ENCODE results near the gene CIDEA. TPM values are rescaled to one million over a fixed set of nuclear protein-coding genes. Genes with fewer than 3 reads are reported as not detected.

CIDEA gene
- total RNA-seq, 1 experiment from 2014 or later: not detected

DNA sequence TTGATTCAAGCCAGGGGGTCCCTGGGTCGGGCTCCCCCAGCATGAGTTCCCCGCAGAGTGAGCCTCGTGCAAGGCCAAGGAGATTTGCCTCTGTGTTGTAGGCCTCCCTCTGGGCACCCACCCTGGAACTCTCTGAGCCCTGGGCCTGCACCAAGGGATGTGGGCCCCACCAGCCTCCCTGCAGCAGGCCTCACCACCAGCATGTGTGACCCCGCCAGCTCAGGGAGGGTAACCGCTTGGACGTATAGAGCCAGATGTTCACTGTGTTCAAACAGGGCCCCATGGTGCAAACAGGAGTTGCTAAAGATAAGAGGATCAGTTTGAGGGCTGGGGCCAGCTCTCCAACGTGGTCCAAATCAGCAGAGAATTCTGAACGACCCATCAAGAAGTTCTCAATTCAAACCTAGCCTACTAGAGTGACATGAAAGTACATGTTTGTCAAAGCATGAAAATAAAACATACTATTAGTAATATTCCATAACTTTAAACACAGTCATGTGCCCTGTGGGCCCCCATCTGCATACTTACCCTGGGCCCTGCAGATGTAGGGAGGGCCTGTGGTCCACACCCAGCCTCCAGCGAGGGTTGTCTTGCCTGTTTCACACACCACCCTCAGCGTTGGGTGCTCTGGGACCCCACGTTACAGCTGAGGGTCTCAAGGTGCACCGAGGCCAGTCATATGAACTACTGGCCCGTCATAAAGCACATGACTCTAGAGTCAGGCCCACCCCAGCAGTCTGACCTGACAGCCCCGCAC is 48.4 kb downstream of the CIDEA start:
- no peak overlapping the region for H3K4me2 ChIP-seq (ENCODE audit: insufficient read depth, insufficient read length, low read length)
- TF ChIP-seq, protein P1, sequence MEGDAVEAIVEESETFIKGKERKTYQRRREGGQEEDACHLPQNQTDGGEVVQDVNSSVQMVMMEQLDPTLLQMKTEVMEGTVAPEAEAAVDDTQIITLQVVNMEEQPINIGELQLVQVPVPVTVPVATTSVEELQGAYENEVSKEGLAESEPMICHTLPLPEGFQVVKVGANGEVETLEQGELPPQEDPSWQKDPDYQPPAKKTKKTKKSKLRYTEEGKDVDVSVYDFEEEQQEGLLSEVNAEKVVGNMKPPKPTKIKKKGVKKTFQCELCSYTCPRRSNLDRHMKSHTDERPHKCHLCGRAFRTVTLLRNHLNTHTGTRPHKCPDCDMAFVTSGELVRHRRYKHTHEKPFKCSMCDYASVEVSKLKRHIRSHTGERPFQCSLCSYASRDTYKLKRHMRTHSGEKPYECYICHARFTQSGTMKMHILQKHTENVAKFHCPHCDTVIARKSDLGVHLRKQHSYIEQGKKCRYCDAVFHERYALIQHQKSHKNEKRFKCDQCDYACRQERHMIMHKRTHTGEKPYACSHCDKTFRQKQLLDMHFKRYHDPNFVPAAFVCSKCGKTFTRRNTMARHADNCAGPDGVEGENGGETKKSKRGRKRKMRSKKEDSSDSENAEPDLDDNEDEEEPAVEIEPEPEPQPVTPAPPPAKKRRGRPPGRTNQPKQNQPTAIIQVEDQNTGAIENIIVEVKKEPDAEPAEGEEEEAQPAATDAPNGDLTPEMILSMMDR (conservative IDR thresholded peaks at IDR 0.05): no peak
- WGBS (ENCODE audit: extremely low coverage, insufficient read length, low lambda C conversion rate): no CpG with 5 or more reads among the region's 14 CpGs

More for the DNA sequence above, 48.4 kb downstream of the CIDEA start:
- Mint-ChIP-seq H3K27me3 (ENCODE audit: low read depth) (peaks cover 31% of the 10 kb centered on the region), H3K27ac (no peak overlapping the region), H3K36me3 (ENCODE audit: insufficient read depth in 1 of 3, low read depth in 3 of 3) (0 out of 7 replicates have a peak, but pooled peaks cover 0 to 3% (median 0%) of the 10 kb centered on the region in 3 experiments), H3K4me3 (no peak overlapping the region), H3K4me1 (peaks cover 20 to 25% of the 10 kb centered on the region in 2 experiments), H3K9me3 (peaks cover 4 to 6% of the 10 kb centered on the region in 2 experiments; a peak in 4 of 5 replicates)
- no peak overlapping the region for H2AFZ ChIP-seq (ENCODE audit: low read length)
- H2BK15ac ChIP-seq (ENCODE audit: low read depth, low read length): no peak overlapping the region
- no peak overlapping the region for H4K91ac ChIP-seq (ENCODE audit: insufficient read length, low read depth, low read length)
- no peak overlapping the region for H3K14ac ChIP-seq (ENCODE audit: insufficient read depth, low read length)
- H3K79me2 ChIP-seq (ENCODE audit: insufficient read depth, low read length): no peaks in the 10 kb centered on the region
- peaks cover 6% of the 10 kb centered on the region for H3K23me2 ChIP-seq (ENCODE audit: insufficient read length, low read depth, low read length, poor library complexity, severe bottlenecking)
- no peak overlapping the region for H4K5ac ChIP-seq (ENCODE audit: insufficient read length, low read depth, low read length)
- H4K8ac ChIP-seq (replicated peaks; ENCODE audit: insufficient read length, low read depth, low read length): no peak overlapping the region
- no peak overlapping the region for H2BK20ac ChIP-seq (ENCODE audit: low read depth, low read length, poor library complexity, severe bottlenecking)
- DNase-seq: no peak
- H3K18ac ChIP-seq (ENCODE audit: insufficient read length, low read depth, low read length): no peak overlapping the region
- H3T11ph ChIP-seq (ENCODE audit: low read length): no peak overlapping the region
- H3K9ac ChIP-seq (ENCODE audit: extremely low read depth, insufficient read length, low read length): no peak overlapping the region
- H3K4me1 ChIP-seq (ENCODE audit: insufficient read depth, low read length): peaks cover 4% of the 10 kb centered on the region; the same call in 1 of the 2 replicates
- H2BK12ac ChIP-seq (ENCODE audit: insufficient read length, low read depth, low read length): no peak overlapping the region
- H3K79me1 ChIP-seq (ENCODE audit: insufficient read depth, low read depth, low read length, poor library complexity, severe bottlenecking): no peaks in the 10 kb centered on the region
- H2BK5ac ChIP-seq (ENCODE audit: insufficient read length, low read length): no peak overlapping the region
- H2AK5ac ChIP-seq (ENCODE audit: insufficient read length, low read length): no peak overlapping the region
- no peak overlapping the region for H2BK120ac ChIP-seq (ENCODE audit: low read depth, low read length, poor library complexity, severe bottlenecking)
- H4K20me1 ChIP-seq (ENCODE audit: control insufficient read depth, insufficient read depth, insufficient read length): no peaks in the 10 kb centered on the region
- H3K27ac ChIP-seq (ENCODE audit: insufficient read length, low read depth, low read length): no peak overlapping the region
- H3K23ac ChIP-seq (ENCODE audit: insufficient read length, low read depth, low read length): no peak overlapping the region
- no peak overlapping the region for H3K56ac ChIP-seq (ENCODE audit: insufficient read length, low read depth, low read length)
- no peak overlapping the region for H3K4ac ChIP-seq (ENCODE audit: low read depth, low read length)
- H3K9me3 ChIP-seq (ENCODE audit: control insufficient read depth, low read depth, low read length): no peaks in the 10 kb centered on the region
- peaks cover 7% of the 10 kb centered on the region; the same call in 1 of the 2 replicates for H3K27me3 ChIP-seq (ENCODE audit: insufficient read depth, low read length)
